Gastroesophageal sphincter (tissue), 3 donors: ENCODE measurements around the gene DGKI.

Experiments used
- POLR2A ChIP-seq, 2 donors: fragments of 450-650 bp; IDR thresholded peaks; one replicate each; pipeline ENCODE4 v1.6.1; 2017; ENCODE audit warnings: antibody characterized with exemption in 2 of 2, mild to moderate bottlenecking in 2 of 2, moderate library complexity in 1 of 2
- POLR2AphosphoS5 ChIP-seq: sonication (generic); formaldehyde crosslinking; IDR thresholded peaks from one replicate; pipeline ENCODE4 v1.6.1; 2017; ENCODE audit warnings: antibody characterized with exemption
- TF ChIP-seq, protein P1 (sequence below), 4 experiments: fragments of 200-600 bp in 2 of 4; fragments of 450-650 bp in 2 of 4; sonication (generic) in 1 of 4; IDR thresholded peaks; one replicate each; pipeline ENCODE4 v1.5.1; 2017 to 2019; ENCODE audit warnings: antibody characterized with exemption in 4 of 4, mild to moderate bottlenecking in 2 of 4, moderate library complexity in 2 of 4

DNA sequence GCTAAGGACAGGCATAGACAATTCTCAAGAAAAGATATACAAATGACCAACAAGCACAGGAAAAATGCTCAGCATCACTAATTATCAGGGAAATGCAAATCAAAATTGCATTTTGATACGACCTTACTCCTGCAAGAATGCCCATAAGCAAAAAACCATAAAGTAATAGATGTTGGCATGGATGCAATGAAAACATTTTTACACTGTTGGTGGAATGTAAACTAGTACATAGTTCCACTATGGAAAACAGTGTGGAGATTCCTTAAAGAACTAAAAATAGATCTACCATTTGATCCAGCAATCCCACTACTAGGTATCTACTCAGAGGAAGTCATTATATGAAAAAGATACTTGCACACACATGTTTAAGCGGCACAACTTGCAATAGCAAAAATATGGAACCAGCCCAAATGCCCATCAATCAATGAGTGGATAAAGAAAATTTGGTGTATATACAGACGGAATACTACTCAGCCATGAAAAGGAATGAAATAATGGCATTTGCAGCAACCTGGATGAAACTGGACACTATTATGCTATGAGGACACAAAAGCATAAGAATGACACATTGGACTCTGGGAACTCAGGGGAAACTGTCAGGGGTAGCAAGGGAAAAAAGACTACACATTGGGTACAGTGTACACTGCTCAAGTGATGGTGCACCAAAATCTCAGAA lies 59.3 kb downstream of the DGKI start:
- TF ChIP-seq POLR2A (IDR thresholded peaks at IDR 0.05) (no peak), POLR2AphosphoS5 (no peak)
- TF ChIP-seq, protein P1, sequence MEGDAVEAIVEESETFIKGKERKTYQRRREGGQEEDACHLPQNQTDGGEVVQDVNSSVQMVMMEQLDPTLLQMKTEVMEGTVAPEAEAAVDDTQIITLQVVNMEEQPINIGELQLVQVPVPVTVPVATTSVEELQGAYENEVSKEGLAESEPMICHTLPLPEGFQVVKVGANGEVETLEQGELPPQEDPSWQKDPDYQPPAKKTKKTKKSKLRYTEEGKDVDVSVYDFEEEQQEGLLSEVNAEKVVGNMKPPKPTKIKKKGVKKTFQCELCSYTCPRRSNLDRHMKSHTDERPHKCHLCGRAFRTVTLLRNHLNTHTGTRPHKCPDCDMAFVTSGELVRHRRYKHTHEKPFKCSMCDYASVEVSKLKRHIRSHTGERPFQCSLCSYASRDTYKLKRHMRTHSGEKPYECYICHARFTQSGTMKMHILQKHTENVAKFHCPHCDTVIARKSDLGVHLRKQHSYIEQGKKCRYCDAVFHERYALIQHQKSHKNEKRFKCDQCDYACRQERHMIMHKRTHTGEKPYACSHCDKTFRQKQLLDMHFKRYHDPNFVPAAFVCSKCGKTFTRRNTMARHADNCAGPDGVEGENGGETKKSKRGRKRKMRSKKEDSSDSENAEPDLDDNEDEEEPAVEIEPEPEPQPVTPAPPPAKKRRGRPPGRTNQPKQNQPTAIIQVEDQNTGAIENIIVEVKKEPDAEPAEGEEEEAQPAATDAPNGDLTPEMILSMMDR (IDR thresholded peaks at IDR 0.05) = no peak
